Left lung (tissue), 10 donors: ENCODE data around the gene RNF32. TPM values are rescaled to one million over a fixed set of nuclear protein-coding genes. Genes with fewer than 3 reads are reported as not detected.

Experiments
- ATAC-seq: fragments of 200-7000 bp; cut with Tn5 transposase; one replicate; pipeline ENCODE4 v1.9.1; 2020; ENCODE audit warnings: moderate library complexity
- DNase-seq, 4 donors: peaks; one replicate each; pipeline ENCODE4 v3.0.0-alpha.2; 2013 to 2020
- H3K27ac ChIP-seq, 2 donors: fragments of 200-600 bp; sonication (generic) in 1 of 2; one replicate each; pipeline versions ENCODE4 v1.5.0 to v1.8.0; 2020 to 2021
- H3K27me3 ChIP-seq, 2 donors: fragments of 200-600 bp; sonication (generic) in 1 of 2; one replicate each; pipeline versions ENCODE4 v1.5.0 to v1.8.0; 2020 to 2021
- H3K36me3 ChIP-seq, 2 donors: fragments of 200-600 bp; sonication (generic) in 1 of 2; one replicate each; pipeline versions ENCODE4 v1.5.0 to v1.8.0; 2020 to 2021
- H3K4me1 ChIP-seq, 2 donors: fragments of 200-600 bp; one replicate each; pipeline ENCODE4 v1.8.0; 2021
- H3K4me3 ChIP-seq, 2 donors: fragments of 200-600 bp; sonication (generic) in 1 of 2; one replicate each; pipeline versions ENCODE4 v1.5.0 to v1.8.0; 2020 to 2021; ENCODE audit warnings: mild to moderate bottlenecking in 1 of 2
- H3K9me3 ChIP-seq, 2 donors: fragments of 200-600 bp; sonication (generic) in 1 of 2; one replicate each; pipeline versions ENCODE4 v1.5.0 to v1.8.0; 2020 to 2021
- CTCF ChIP-seq, 2 donors: fragments of 200-600 bp; sonication (generic) in 1 of 2; IDR thresholded peaks; one replicate each; pipeline versions ENCODE4 v1.5.0 to v1.8.0; 2021; ENCODE audit warnings: antibody characterized with exemption in 2 of 2
- intact Hi-C, 2 donors: fragments of 100-400 bp; cut with DNase I; formaldehyde crosslinking; loops; one replicate each; pipeline versions ENCODE4 v1.11.2 to v1.14.2; 2022
- polyA plus RNA-seq, 6 donors: library from polyadenylated mRNA; unstranded; fragments of 120-200 nt; gene quantifications; one replicate each; pipeline ENCODE4 v1.2.1, GENCODE V29; 2013; ENCODE audit not compliant: insufficient read length in 6 of 6
- total RNA-seq, 2 donors: library from RNA; stranded (reverse); fragmentation: NEBNext Ultra II Directional; extraction: Animal tissue kit (Norgen Biotek cat#: 25700); gene quantifications; one replicate each; pipeline ENCODE4 v1.2.1, GENCODE V29; 2021
- donor health status: DM: no; HTN: yes; CAD: no.
- donor health status: DM: no; HTN: no; CAD: no.

The RNF32 gene
- total and polyA plus RNA-seq, 8 donors, result 0.85 to 7.3 (median 5.1) TPM

- Histone ChIP-seq H3K4me3 (no peak overlapping the region), H3K27me3 (peaks cover 0 to 6% of the 10 kb centered on the region in 2 donors), H3K9me3 (no peaks in the 10 kb centered on the region), H3K36me3 (no peaks in the 10 kb centered on the region), H3K27ac (no peak overlapping the region), H3K4me1 (peaks cover 0 to under 1% of the 10 kb centered on the region in 2 donors)
- no peak for TF ChIP-seq CTCF (IDR thresholded peaks at IDR 0.05)
- no peak for ATAC-seq
- intact Hi-C loops, result no loop called here
- DNase-seq, result no peak
These were observed 38.3 kb upstream of the RNF32 start for GRCh38 chr7:156602283-156602682.

GRCh38 chr7:156603011-156603410 lies 37.6 kb upstream of the RNF32 start:
- Histone ChIP-seq H3K36me3 (no peaks in the 10 kb centered on the region), H3K27me3 (peaks cover 0 to 13% of the 10 kb centered on the region in 2 donors), H3K27ac (no peak overlapping the region), H3K9me3 (no peaks in the 10 kb centered on the region), H3K4me1 (peaks cover 3 to 6% of the 10 kb centered on the region in 2 donors), H3K4me3 (no peak overlapping the region)
- intact Hi-C loops, result no loop called here
- DNase-seq, result no peak
- no peak for ATAC-seq
- no peak for TF ChIP-seq CTCF (IDR thresholded peaks at IDR 0.05)

- no peak overlapping the region for H3K27ac ChIP-seq
- peaks cover 3 to 6% of the 10 kb centered on the region in 2 donors for H3K4me1 ChIP-seq
- no peaks in the 10 kb centered on the region for H3K36me3 ChIP-seq
- no peaks in the 10 kb centered on the region for H3K9me3 ChIP-seq
- no peak for ATAC-seq
- TF ChIP-seq CTCF (IDR thresholded peaks at IDR 0.05), result no peak
- no peak for DNase-seq
- no peak overlapping the region for H3K4me3 ChIP-seq
- intact Hi-C loops, result no loop called here
- H3K27me3 ChIP-seq, result peaks cover 0 to 19% of the 10 kb centered on the region in 2 donors
These were observed 36.9 kb upstream of the RNF32 start for GRCh38 chr7:156603629-156604028.

- peaks cover 3 to 7% of the 10 kb centered on the region in 2 donors for H3K4me1 ChIP-seq
- no peak for ATAC-seq
- H3K4me3 ChIP-seq, result no peak overlapping the region
- H3K36me3 ChIP-seq, result no peaks in the 10 kb centered on the region
- TF ChIP-seq CTCF (IDR thresholded peaks at IDR 0.05), result no peak
- no peaks in the 10 kb centered on the region for H3K9me3 ChIP-seq
- peaks cover 0 to 20% of the 10 kb centered on the region in 2 donors for H3K27me3 ChIP-seq
- no peak for DNase-seq
- intact Hi-C loops, result no loop called here
- no peak overlapping the region for H3K27ac ChIP-seq
These were observed 36.3 kb upstream of the RNF32 start for GRCh38 chr7:156604311-156604710.

GRCh38 chr7:156604836-156605695 lies 35.5 kb upstream of the RNF32 start:
- no peak for ATAC-seq
- intact Hi-C loops, result no loop called here

More at GRCh38 chr7:156604836-156605695, 35.5 kb upstream of the RNF32 start:
- no peaks in the 10 kb centered on the region for H3K36me3 ChIP-seq
- no peak for DNase-seq
- peaks cover 0 to 20% of the 10 kb centered on the region in 2 donors for H3K27me3 ChIP-seq
- no peak for TF ChIP-seq CTCF (IDR thresholded peaks at IDR 0.05)
- H3K9me3 ChIP-seq, result no peaks in the 10 kb centered on the region
- H3K4me1 ChIP-seq, result peaks cover 3 to 12% of the 10 kb centered on the region in 2 donors
- H3K4me3 ChIP-seq, result no peak overlapping the region
- no peak overlapping the region for H3K27ac ChIP-seq
